H9 (cell line): ENCODE measurements around the gene NDST1. TPM values are rescaled to one million over a fixed set of nuclear protein-coding genes. Genes with fewer than 3 reads are reported as not detected.

ENCODE experiments used
- DNase-seq: peaks from one replicate; pipeline ENCODE4 v3.0.0-alpha.2; 2017
- H2AFZ ChIP-seq: one replicate; pipeline ENCODE4 v1.6.1; 2013; ENCODE audit warnings: mild to moderate bottlenecking, low read length, control low read depth, moderate library complexity
- H2AK5ac ChIP-seq: 2 replicates; pipeline ENCODE4 v1.6.1; 2013; ENCODE audit warnings: low read length, control low read depth, mixed read lengths; ENCODE audit not compliant: insufficient read length
- H2BK120ac ChIP-seq: one replicate; pipeline ENCODE4 v1.6.1; 2013; ENCODE audit warnings: low read depth, mild to moderate bottlenecking, low read length, control low read depth, inconsistent platforms; ENCODE audit not compliant: poor library complexity, severe bottlenecking
- H2BK12ac ChIP-seq: 2 replicates; pipeline ENCODE4 v1.6.1; 2013; ENCODE audit warnings: low read length, control low read depth, mixed read lengths, low read depth; ENCODE audit not compliant: insufficient read length
- H2BK15ac ChIP-seq: 2 replicates; pipeline ENCODE4 v1.6.1; 2013; ENCODE audit warnings: low read depth, low read length, control low read depth
- H2BK20ac ChIP-seq: one replicate; pipeline ENCODE4 v1.6.1; 2013; ENCODE audit warnings: low read depth, mild to moderate bottlenecking, low read length, control low read depth, inconsistent platforms; ENCODE audit not compliant: poor library complexity, severe bottlenecking
- H2BK5ac ChIP-seq: 2 replicates; pipeline ENCODE4 v1.6.1; 2013; ENCODE audit warnings: low read length, control low read depth, mixed read lengths; ENCODE audit not compliant: insufficient read length
- H3K14ac ChIP-seq: 2 replicates; pipeline ENCODE4 v1.6.1; 2013; ENCODE audit warnings: low read length, control low read depth; ENCODE audit not compliant: insufficient read depth
- H3K18ac ChIP-seq: 2 replicates; pipeline ENCODE4 v1.6.1; 2013; ENCODE audit warnings: low read depth, mild to moderate bottlenecking, mixed read lengths, low read length, control low read depth; ENCODE audit not compliant: insufficient read length
- H3K23ac ChIP-seq: 2 replicates; pipeline ENCODE4 v1.6.1; 2013; ENCODE audit warnings: low read length, control low read depth, mixed read lengths, low read depth; ENCODE audit not compliant: insufficient read length
- H3K23me2 ChIP-seq: 2 replicates; pipeline ENCODE4 v1.6.1; 2013; ENCODE audit warnings: low read depth, mild to moderate bottlenecking, mixed read lengths, low read length, control low read depth; ENCODE audit not compliant: insufficient read length, poor library complexity, severe bottlenecking
- H3K27ac ChIP-seq: 2 replicates; pipeline ENCODE4 v1.5.1; 2013; ENCODE audit warnings: low read length, control low read depth, mixed read lengths, low read depth; ENCODE audit not compliant: insufficient read length
- H3K27me3 ChIP-seq: 2 replicates; pipeline ENCODE4 v1.6.1; 2013; ENCODE audit warnings: low read length, control low read depth, inconsistent platforms; ENCODE audit not compliant: insufficient read depth
- H3K4ac ChIP-seq: 2 replicates; pipeline ENCODE4 v1.6.1; 2013; ENCODE audit warnings: low read depth, mild to moderate bottlenecking, control low read depth, inconsistent platforms, low read length, moderate library complexity
- H3K4me1 ChIP-seq: 2 replicates; pipeline ENCODE4 v1.6.1; 2013; ENCODE audit warnings: low read length, control low read depth, inconsistent platforms; ENCODE audit not compliant: insufficient read depth
- H3K4me2 ChIP-seq: 2 replicates; pipeline ENCODE4 v1.6.1; 2013; ENCODE audit warnings: low read length, control low read depth, mixed read lengths; ENCODE audit not compliant: insufficient read length, insufficient read depth
- H3K56ac ChIP-seq: 2 replicates; pipeline ENCODE4 v1.6.1; 2013; ENCODE audit warnings: low read depth, mild to moderate bottlenecking, mixed read lengths, low read length, control low read depth; ENCODE audit not compliant: insufficient read length
- H3K79me1 ChIP-seq: 2 replicates; pipeline ENCODE4 v1.6.1; 2013; ENCODE audit warnings: low read depth, mild to moderate bottlenecking, moderate library complexity, low read length, control low read depth, inconsistent platforms; ENCODE audit not compliant: insufficient read depth, poor library complexity, severe bottlenecking
- H3K79me2 ChIP-seq: 2 replicates; pipeline ENCODE4 v1.6.1; 2013; ENCODE audit warnings: low read length, control low read depth, inconsistent platforms; ENCODE audit not compliant: insufficient read depth
- H3K9ac ChIP-seq: 2 replicates; pipeline ENCODE4 v1.6.1; 2013; ENCODE audit warnings: low read length, control low read depth, mixed read lengths; ENCODE audit not compliant: insufficient read length; ENCODE audit errors: extremely low read depth
- H3K9me3 ChIP-seq: one replicate; pipeline ENCODE4 v1.6.1; 2013; ENCODE audit warnings: low read depth, low read length, inconsistent platforms; ENCODE audit not compliant: control insufficient read depth
- H3T11ph ChIP-seq: one replicate; pipeline ENCODE4 v1.6.1; 2013; ENCODE audit warnings: mild to moderate bottlenecking, low read length, control low read depth, inconsistent platforms
- H4K20me1 ChIP-seq: one replicate; pipeline ENCODE4 v1.6.1; 2013; ENCODE audit not compliant: control insufficient read depth, insufficient read length, insufficient read depth
- H4K5ac ChIP-seq: 2 replicates; pipeline ENCODE4 v1.6.1; 2013; ENCODE audit warnings: low read depth, mild to moderate bottlenecking, mixed read lengths, low read length, control low read depth; ENCODE audit not compliant: insufficient read length
- H4K8ac ChIP-seq: replicated peaks from 2 replicates; pipeline ENCODE4 v1.6.1; 2013; ENCODE audit warnings: low read length, control low read depth, mixed read lengths, low read depth; ENCODE audit not compliant: insufficient read length
- H4K91ac ChIP-seq: 2 replicates; pipeline ENCODE4 v1.6.1; 2013; ENCODE audit warnings: low read depth, mild to moderate bottlenecking, moderate library complexity, mixed read lengths, low read length, control low read depth; ENCODE audit not compliant: insufficient read length
- H3K27ac Mint-ChIP-seq, 3 experiments: 2 replicates in 2 of 3; 3 replicates in 1 of 3; pipeline ENCODE4 v1.8.0; 2020 to 2021; ENCODE audit warnings: mixed read lengths in 3 of 3, mild to moderate bottlenecking in 1 of 3, moderate library complexity in 1 of 3
- H3K27me3 Mint-ChIP-seq: 2 replicates; pipeline ENCODE4 v1.8.0; 2021; ENCODE audit warnings: low read depth, mild to moderate bottlenecking, moderate library complexity, mixed read lengths
- H3K36me3 Mint-ChIP-seq, 3 experiments: 2 replicates in 2 of 3; 3 replicates in 1 of 3; pipeline ENCODE4 v1.8.0; 2020 to 2021; ENCODE audit warnings: low read depth in 3 of 3, mixed read lengths in 3 of 3; ENCODE audit not compliant: insufficient read depth in 1 of 3
- H3K4me1 Mint-ChIP-seq, 2 experiments: 2 replicates each; pipeline ENCODE4 v1.8.0; 2020; ENCODE audit warnings: mixed read lengths in 2 of 2
- H3K4me3 Mint-ChIP-seq, 2 experiments: 2 replicates in 1 of 2; 3 replicates in 1 of 2; pipeline ENCODE4 v1.8.0; 2020 to 2021; ENCODE audit warnings: mild to moderate bottlenecking in 2 of 2, mixed read lengths in 2 of 2, moderate library complexity in 1 of 2
- H3K9me3 Mint-ChIP-seq, 2 experiments: 2 replicates in 1 of 2; 3 replicates in 1 of 2; pipeline ENCODE4 v1.8.0; 2020; ENCODE audit warnings: mild to moderate bottlenecking in 2 of 2, mixed read lengths in 2 of 2, moderate library complexity in 1 of 2
- total RNA-seq: library from RNA; stranded (reverse); gene quantifications from 2 replicates; pipeline ENCODE4 v1.2.1, GENCODE V29; 2021
- TF ChIP-seq, protein P1 (sequence below): fragments of 200-600 bp; sonication (generic); conservative IDR thresholded peaks from 3 replicates; pipeline ENCODE4 v1.8.0; 2021; ENCODE audit warnings: antibody characterized with exemption, mild to moderate bottlenecking

NDST1 gene
- total RNA-seq, 1 experiment from 2014 or later, result 65.5 TPM

DNA sequence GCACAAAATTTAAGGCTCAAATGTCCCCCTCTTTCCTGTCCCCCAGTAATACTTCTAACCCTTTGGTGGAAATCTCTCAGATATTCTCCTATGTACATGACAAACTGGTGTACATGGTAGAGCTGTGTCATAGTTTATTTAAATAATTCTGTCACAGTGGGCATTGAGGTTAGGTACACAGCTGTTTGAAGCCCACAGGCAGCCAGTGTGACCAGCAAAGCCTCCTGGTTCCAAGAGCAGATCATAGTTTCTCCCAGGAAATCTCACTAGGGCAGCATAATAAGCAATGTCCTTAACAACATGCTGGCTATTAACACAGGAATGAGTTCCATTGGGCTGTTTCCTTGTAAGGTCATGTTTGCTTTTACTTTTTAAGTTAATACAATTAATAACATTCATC lies 63.9 kb downstream of the NDST1 start:
- Histone ChIP-seq H3K27ac (no peak overlapping the region), H2AFZ (no peak overlapping the region)

More for the DNA sequence above, 63.9 kb downstream of the NDST1 start:
- Histone ChIP-seq H3K27me3 (no peaks in the 10 kb centered on the region), H2BK5ac (no peak overlapping the region), H2AK5ac (no peak overlapping the region), H2BK20ac (no peak overlapping the region), H2BK12ac (no peak overlapping the region), H3K4ac (no peak overlapping the region), H2BK120ac (no peak overlapping the region), H4K5ac (no peak overlapping the region), H3K4me2 (no peak overlapping the region), H3K79me1 (no peaks in the 10 kb centered on the region), H3K9ac (no peak overlapping the region), H3T11ph (no peak overlapping the region), H3K18ac (no peak overlapping the region), H3K4me1 (no peaks in the 10 kb centered on the region), H4K91ac (no peak overlapping the region), H4K20me1 (no peaks in the 10 kb centered on the region), H4K8ac (no peak overlapping the region), H3K9me3 (no peaks in the 10 kb centered on the region), H3K79me2 (no peaks in the 10 kb centered on the region), H3K23ac (no peak overlapping the region), H3K23me2 (no peaks in the 10 kb centered on the region), H3K56ac (no peak overlapping the region), H3K14ac (no peak overlapping the region), H2BK15ac (no peak overlapping the region)
- TF ChIP-seq, protein P1, sequence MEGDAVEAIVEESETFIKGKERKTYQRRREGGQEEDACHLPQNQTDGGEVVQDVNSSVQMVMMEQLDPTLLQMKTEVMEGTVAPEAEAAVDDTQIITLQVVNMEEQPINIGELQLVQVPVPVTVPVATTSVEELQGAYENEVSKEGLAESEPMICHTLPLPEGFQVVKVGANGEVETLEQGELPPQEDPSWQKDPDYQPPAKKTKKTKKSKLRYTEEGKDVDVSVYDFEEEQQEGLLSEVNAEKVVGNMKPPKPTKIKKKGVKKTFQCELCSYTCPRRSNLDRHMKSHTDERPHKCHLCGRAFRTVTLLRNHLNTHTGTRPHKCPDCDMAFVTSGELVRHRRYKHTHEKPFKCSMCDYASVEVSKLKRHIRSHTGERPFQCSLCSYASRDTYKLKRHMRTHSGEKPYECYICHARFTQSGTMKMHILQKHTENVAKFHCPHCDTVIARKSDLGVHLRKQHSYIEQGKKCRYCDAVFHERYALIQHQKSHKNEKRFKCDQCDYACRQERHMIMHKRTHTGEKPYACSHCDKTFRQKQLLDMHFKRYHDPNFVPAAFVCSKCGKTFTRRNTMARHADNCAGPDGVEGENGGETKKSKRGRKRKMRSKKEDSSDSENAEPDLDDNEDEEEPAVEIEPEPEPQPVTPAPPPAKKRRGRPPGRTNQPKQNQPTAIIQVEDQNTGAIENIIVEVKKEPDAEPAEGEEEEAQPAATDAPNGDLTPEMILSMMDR, result no peak
- no peaks in the 10 kb centered on the region for H3K9me3 Mint-ChIP-seq
- H3K4me3 Mint-ChIP-seq, result no peak overlapping the region
- H3K27ac Mint-ChIP-seq, result peak overlapping the region in 1 of 3 experiments; percentile 66; a peak in 1 of 7 replicates
- H3K27me3 Mint-ChIP-seq, result peaks cover 1% of the 10 kb centered on the region; the same call in 1 of the 2 replicates
- DNase-seq, result no peak
- H3K36me3 Mint-ChIP-seq, result no peaks in the 10 kb centered on the region
- H3K4me1 Mint-ChIP-seq, result no peaks in the 10 kb centered on the region; a peak in 1 of 4 replicates
